Kidney (tissue), 14 donors: ENCODE data around the gene VSNL1. TPM values are rescaled to one million over a fixed set of nuclear protein-coding genes. Genes with fewer than 3 reads are reported as not detected.
A peak's percentile ranks its signal among the peaks of the same experiment; 100 is the strongest.

Experiments
- DNase-seq, 5 donors: peaks; one replicate each; pipeline ENCODE4 v3.0.0-alpha.2; 2013 to 2020
- FAIRE-seq: peaks from 2 replicates; lab custom pipeline; 2012; peaks lifted over from hg19 to GRCh38; lab: Jason Lieb, UNC
- H3K27ac ChIP-seq, 2 donors: one replicate each; pipeline ENCODE4 v1.7.0; 2013; ENCODE audit warnings: low read depth in 2 of 2, low read length in 2 of 2, inconsistent platforms in 1 of 2
- H3K27me3 ChIP-seq: one replicate; pipeline ENCODE4 v1.7.1; 2013; ENCODE audit warnings: low read length, inconsistent platforms; ENCODE audit not compliant: control insufficient read depth, insufficient read depth
- H3K36me3 ChIP-seq, 3 donors: one replicate each; pipeline versions ENCODE4 v1.7.0 to v1.7.1; 2013; ENCODE audit warnings: low read length in 3 of 3, control low read depth in 1 of 3, inconsistent platforms in 1 of 3; ENCODE audit not compliant: insufficient read depth in 3 of 3, control insufficient read depth in 2 of 3
- H3K4me1 ChIP-seq, 3 donors: one replicate each; pipeline versions ENCODE4 v1.7.0 to v1.7.1; 2013; ENCODE audit warnings: low read length in 3 of 3, inconsistent platforms in 1 of 3, low read depth in 1 of 3; ENCODE audit not compliant: control insufficient read depth in 2 of 3, insufficient read depth in 2 of 3
- H3K4me3 ChIP-seq, 3 donors: one replicate each; pipeline versions ENCODE4 v1.7.0 to v1.8.1; 2013; ENCODE audit warnings: low read length in 3 of 3, control low read depth in 1 of 3, inconsistent platforms in 1 of 3
- H3K9ac ChIP-seq, 3 donors: one replicate each; pipeline versions ENCODE4 v1.7.0 to v1.7.1; 2013; ENCODE audit warnings: low read length in 3 of 3, control low read depth in 1 of 3, inconsistent platforms in 1 of 3
- H3K9me3 ChIP-seq, 3 donors: one replicate each; pipeline versions ENCODE4 v1.7.0 to v1.7.1; 2013; ENCODE audit warnings: low read length in 3 of 3, control low read depth in 1 of 3, inconsistent platforms in 1 of 3; ENCODE audit not compliant: control insufficient read depth in 2 of 3, insufficient read depth in 1 of 3
- intact Hi-C: fragments of 100-400 bp; cut with DNase I; formaldehyde crosslinking; loops from one replicate; pipeline ENCODE4 v1.11.1; 2022
- polyA plus RNA-seq: library from polyadenylated mRNA; stranded (reverse); fragments of 350-450 nt; fragmentation: Illumina TruSeq; extraction: RNeasy Lipid Tissue Mini Kit (QIAGEN cat#74804); gene quantifications from one replicate; pipeline ENCODE4 v1.2.3, GENCODE V29; 2014; ENCODE audit warnings: low read depth, low replicate concordance; ENCODE audit not compliant: insufficient read depth
- total RNA-seq: library from RNA; stranded (reverse); fragmentation: NEBNext Ultra II Directional; extraction: Animal tissue kit (Norgen Biotek cat#: 25700); gene quantifications from one replicate; pipeline ENCODE4 v1.2.1, GENCODE V29; 2021
- TF ChIP-seq, protein P1 (sequence below): IDR thresholded peaks from 3 replicates; pipeline ENCODE4 v1.5.1; 2012; ENCODE audit warnings: mild to moderate bottlenecking, moderate library complexity, borderline replicate concordance; ENCODE audit not compliant: insufficient read depth; ENCODE audit errors: extremely low read depth
- donor health status: control.
- donor health status: control.
- donor health status: control.
- donor health status: control.
- donor health status: control.
- donor health status: DM: yes; HTN: yes; CAD: no.
- donor health status: Normal renal cell carcinoma (clear cell type).

The VSNL1 gene
- total and polyA plus RNA-seq, 2 donors from 2014 or later: 0.44 to 1.0 TPM

DNA sequence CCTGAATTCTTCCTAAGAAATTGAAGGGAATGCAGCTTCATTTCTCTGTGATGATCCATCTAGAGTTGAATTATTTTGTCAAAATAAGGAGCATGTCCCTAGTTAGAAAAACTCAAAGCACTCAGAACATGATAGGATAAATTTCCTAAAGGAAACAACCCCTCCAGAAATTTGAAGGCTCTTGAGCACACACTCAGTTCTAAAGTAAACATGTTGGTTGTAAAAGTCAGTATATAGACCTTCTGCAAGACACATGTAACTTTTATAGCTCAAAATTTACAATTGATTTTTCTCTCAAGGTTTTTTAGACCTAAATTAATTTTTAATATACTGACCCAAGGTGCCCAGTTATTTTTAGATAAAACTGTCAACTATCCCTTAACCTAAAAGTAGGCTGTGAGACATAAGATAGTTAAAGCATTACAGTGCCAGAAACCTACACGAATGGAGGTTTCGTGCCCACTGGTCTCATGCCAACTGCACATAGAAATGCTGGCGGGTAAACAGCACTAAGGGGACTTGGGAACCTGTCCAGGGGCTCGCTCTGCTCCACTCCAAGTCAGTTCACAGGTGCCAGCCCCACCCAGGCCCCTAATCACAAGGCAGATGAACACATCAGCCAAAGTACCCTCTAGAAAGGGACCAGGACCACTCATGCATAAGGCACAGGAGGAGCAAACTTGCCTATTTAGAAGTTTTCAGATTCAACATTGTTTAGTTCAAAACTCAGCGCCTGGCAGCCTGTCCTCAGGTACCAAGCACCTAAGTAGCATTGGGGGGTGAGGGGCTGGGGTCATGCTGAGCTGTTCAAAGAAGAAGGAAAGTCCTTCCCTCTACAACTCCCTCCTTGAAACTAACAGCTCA lies 106.6 kb downstream of the VSNL1 start:
- H3K27me3 ChIP-seq: no peaks in the 10 kb centered on the region
- intact Hi-C loops: no loop called here
- no peak overlapping the region for H3K4me3 ChIP-seq
- FAIRE-seq (no peak), DNase-seq (peak in 2 of 5 donors; percentile 19 to 30)
- no peak overlapping the region for H3K27ac ChIP-seq
- no peaks in the 10 kb centered on the region for H3K9me3 ChIP-seq
- H3K4me1 ChIP-seq: no peaks in the 10 kb centered on the region
- H3K9ac ChIP-seq: no peak overlapping the region
- TF ChIP-seq, protein P1, sequence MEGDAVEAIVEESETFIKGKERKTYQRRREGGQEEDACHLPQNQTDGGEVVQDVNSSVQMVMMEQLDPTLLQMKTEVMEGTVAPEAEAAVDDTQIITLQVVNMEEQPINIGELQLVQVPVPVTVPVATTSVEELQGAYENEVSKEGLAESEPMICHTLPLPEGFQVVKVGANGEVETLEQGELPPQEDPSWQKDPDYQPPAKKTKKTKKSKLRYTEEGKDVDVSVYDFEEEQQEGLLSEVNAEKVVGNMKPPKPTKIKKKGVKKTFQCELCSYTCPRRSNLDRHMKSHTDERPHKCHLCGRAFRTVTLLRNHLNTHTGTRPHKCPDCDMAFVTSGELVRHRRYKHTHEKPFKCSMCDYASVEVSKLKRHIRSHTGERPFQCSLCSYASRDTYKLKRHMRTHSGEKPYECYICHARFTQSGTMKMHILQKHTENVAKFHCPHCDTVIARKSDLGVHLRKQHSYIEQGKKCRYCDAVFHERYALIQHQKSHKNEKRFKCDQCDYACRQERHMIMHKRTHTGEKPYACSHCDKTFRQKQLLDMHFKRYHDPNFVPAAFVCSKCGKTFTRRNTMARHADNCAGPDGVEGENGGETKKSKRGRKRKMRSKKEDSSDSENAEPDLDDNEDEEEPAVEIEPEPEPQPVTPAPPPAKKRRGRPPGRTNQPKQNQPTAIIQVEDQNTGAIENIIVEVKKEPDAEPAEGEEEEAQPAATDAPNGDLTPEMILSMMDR: no peak
- no peaks in the 10 kb centered on the region for H3K36me3 ChIP-seq

DNA sequence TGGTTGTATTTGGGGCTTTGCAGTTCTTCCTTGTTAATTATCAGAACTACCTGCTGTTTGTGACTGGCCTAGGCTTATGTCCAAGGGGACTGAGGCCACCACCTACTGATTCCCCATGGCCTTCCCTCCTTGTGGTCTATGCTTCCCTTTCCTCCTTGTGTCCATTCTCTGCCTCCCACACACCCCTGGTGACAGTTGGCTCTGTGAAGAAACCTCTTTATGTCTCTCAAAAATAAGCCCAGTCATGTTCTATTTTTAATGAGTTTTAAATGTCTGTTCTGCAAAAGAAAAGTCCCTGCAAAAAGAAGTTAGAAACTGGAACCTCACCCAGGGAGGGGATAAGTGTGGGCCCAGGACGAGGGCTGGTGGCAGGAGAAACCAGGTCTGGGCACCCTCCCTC lies 108.1 kb downstream of the VSNL1 start:
- Histone ChIP-seq H3K9me3 (no peaks in the 10 kb centered on the region), H3K4me3 (no peak overlapping the region), H3K4me1 (no peaks in the 10 kb centered on the region), H3K9ac (no peak overlapping the region), H3K27ac (no peak overlapping the region), H3K27me3 (no peaks in the 10 kb centered on the region), H3K36me3 (no peaks in the 10 kb centered on the region)
- TF ChIP-seq, protein P1: no peak
- FAIRE-seq (no peak), DNase-seq (no peak)
- intact Hi-C loops: no loop called here

- intact Hi-C loops: no loop called here
- no peak overlapping the region for H3K4me3 ChIP-seq
- H3K27ac ChIP-seq: no peak overlapping the region
- H3K27me3 ChIP-seq: no peaks in the 10 kb centered on the region
- H3K9me3 ChIP-seq: no peaks in the 10 kb centered on the region
- no peaks in the 10 kb centered on the region for H3K4me1 ChIP-seq
- no peaks in the 10 kb centered on the region for H3K36me3 ChIP-seq
- no peak overlapping the region for H3K9ac ChIP-seq
- DNase-seq: no peak
- no peak for FAIRE-seq
- TF ChIP-seq, protein P1: no peak
Observed at GRCh38 chr2:17649026-17649425, 108.5 kb downstream of the VSNL1 start.
